HCT116 (cell line): Measurements from ENCODE around the gene EIF4E. TPM values are rescaled to one million over a fixed set of nuclear protein-coding genes. Genes with fewer than 3 reads are reported as not detected.

Experiments used
- ATAC-seq: fragments of 200-7000 bp; cut with Tn5 transposase; 2 replicates; pipeline ENCODE4 v1.9.1; 2020; ENCODE audit warnings: mild to moderate bottlenecking, moderate library complexity
- BruUV-seq: library from RNA; stranded (reverse); fragments of 400-500 nt; replicated peaks from 2 replicates; lab custom pipeline; 2021; lab: Mats Ljungman, UMichigan
- CTCF ChIA-PET: fragments of 300-600 bp; sonication (Branson Sonifier 250); formaldehyde crosslinking; loops from one replicate; lab custom pipeline; 2021; ENCODE audit warnings: antibody characterized with exemption; lab: Charles Lee
- POLR2A ChIA-PET: fragments of 300-600, 350-600 bp; sonication (Branson Sonifier 250); formaldehyde crosslinking; loops from one replicate; lab custom pipeline; 2021; ENCODE audit warnings: antibody characterized with exemption; lab: Charles Lee
- RAD21 ChIA-PET, 2 experiments: fragments of 300-600 bp; sonication (Branson Sonifier 250); formaldehyde crosslinking; loops; one replicate each; lab custom pipeline; 2023; ENCODE audit warnings: low total read pairs in 2 of 2; ENCODE audit not compliant: uncharacterized antibody in 2 of 2, unreplicated experiment in 2 of 2, low non-redundant PET in 1 of 2; lab: Charles Lee
- DNase-seq: peaks from one replicate; pipeline ENCODE4 v3.0.0-alpha.2; 2010; ENCODE audit warnings: low read depth, low spot score
- H2AFZ ChIP-seq: fragments of 200-600 bp; shearing (Covaris generic), sonication (generic); 2 replicates; pipeline ENCODE4 v1.6.1; 2017; ENCODE audit warnings: low read depth, mixed run types, mixed read lengths, antibody characterized with exemption, low read length; ENCODE audit not compliant: poor library complexity, severe bottlenecking
- H3K27ac ChIP-seq: 2 replicates; pipeline ENCODE4 v1.5.1; 2012; ENCODE audit warnings: low read depth, low read length
- H3K27me3 ChIP-seq: fragments of 200-600 bp; sonication (generic); 2 replicates; pipeline ENCODE4 v1.6.1; 2016; ENCODE audit warnings: mixed run types, low read length, mixed read lengths; ENCODE audit not compliant: insufficient read depth
- H3K36me3 ChIP-seq, 2 experiments: fragments of 200-500 bp in 1 of 2; fragments of 200-600 bp in 1 of 2; sonication (Bioruptor generic) in 1 of 2; sonication (generic) in 1 of 2; 2 replicates each; pipeline versions ENCODE4 v1.5.1 to v1.6.1; 2014 to 2016; ENCODE audit warnings: low read length in 2 of 2, inconsistent platforms in 1 of 2, mixed read lengths in 1 of 2, mixed run types in 1 of 2; ENCODE audit not compliant: insufficient read depth in 2 of 2, control insufficient read depth in 1 of 2
- H3K4me1 ChIP-seq, 2 experiments: fragments of 200-600 bp in 1 of 2; sonication (generic) in 1 of 2; 2 replicates each; pipeline versions ENCODE4 v1.5.1 to v1.6.1; 2012 to 2017; ENCODE audit warnings: low read length in 2 of 2, inconsistent platforms in 1 of 2, mild to moderate bottlenecking in 1 of 2, mixed read lengths in 1 of 2, mixed run types in 1 of 2, moderate library complexity in 1 of 2; ENCODE audit not compliant: insufficient read depth in 2 of 2, control insufficient read depth in 1 of 2
- H3K4me2 ChIP-seq: fragments of 200-600 bp; sonication (generic); 2 replicates; pipeline ENCODE4 v1.6.1; 2017; ENCODE audit warnings: mixed run types, low read length, mixed read lengths
- H3K4me3 ChIP-seq, 2 experiments: fragments of 200-600 bp in 1 of 2; sonication (generic) in 1 of 2; replicated peaks in 1 of 2; 2 replicates each; pipeline ENCODE4 v1.5.1; 2011 to 2016; ENCODE audit warnings: low read length in 2 of 2, control low read depth in 1 of 2, low read depth in 1 of 2, mild to moderate bottlenecking in 1 of 2, mixed read lengths in 1 of 2, mixed run types in 1 of 2
- H3K79me2 ChIP-seq: fragments of 200-600 bp; sonication (generic); 2 replicates; pipeline ENCODE4 v1.6.1; 2017; ENCODE audit warnings: mild to moderate bottlenecking, mixed run types, low read length, moderate library complexity, mixed read lengths; ENCODE audit not compliant: insufficient read depth
- H3K9ac ChIP-seq: fragments of 200-600 bp; sonication (generic); 2 replicates; pipeline ENCODE4 v1.6.1; 2016; ENCODE audit warnings: low read length, mixed read lengths
- H3K9me2 ChIP-seq: fragments of 200-600 bp; sonication (generic), shearing (Covaris generic); 2 replicates; pipeline ENCODE4 v1.6.1; 2017; ENCODE audit warnings: mixed run types, mild to moderate bottlenecking, moderate library complexity; ENCODE audit not compliant: insufficient read depth
- H3K9me3 ChIP-seq, 2 experiments: fragments of 200-500 bp in 1 of 2; fragments of 200-600 bp in 1 of 2; sonication (Bioruptor generic) in 1 of 2; sonication (generic) in 1 of 2; 2 replicates each; pipeline ENCODE4 v1.6.1; 2014 to 2017; ENCODE audit warnings: low read length in 2 of 2, mixed read lengths in 2 of 2, inconsistent platforms in 1 of 2, low read depth in 1 of 2, mild to moderate bottlenecking in 1 of 2, mixed run types in 1 of 2, moderate library complexity in 1 of 2; ENCODE audit not compliant: control insufficient read depth in 1 of 2, insufficient read depth in 1 of 2
- H4K20me1 ChIP-seq: fragments of 200-600 bp; sonication (generic), shearing (Covaris generic); 2 replicates; pipeline ENCODE4 v1.6.1; 2017; ENCODE audit warnings: mixed run types, mild to moderate bottlenecking, moderate library complexity; ENCODE audit not compliant: insufficient read depth
- ELF1 ChIP-seq: IDR thresholded peaks from 2 replicates; pipeline ENCODE4 v1.6.1; 2012; ENCODE audit warnings: low read depth, borderline replicate concordance
- FOSL1 ChIP-seq: IDR thresholded peaks from 2 replicates; pipeline ENCODE4 v1.6.1; 2012; ENCODE audit warnings: low read depth
- SIN3A ChIP-seq: IDR thresholded peaks from 2 replicates; pipeline ENCODE4 v1.6.1; 2012; ENCODE audit warnings: low read depth
- SP1 ChIP-seq: IDR thresholded peaks from 2 replicates; pipeline ENCODE4 v1.6.1; 2012; ENCODE audit warnings: low read depth
- TCF7L2 ChIP-seq: IDR thresholded peaks from 2 replicates; pipeline ENCODE4 v1.7.0; 2011; ENCODE audit warnings: borderline replicate concordance, inconsistent platforms; ENCODE audit not compliant: insufficient read depth, insufficient read length; ENCODE audit errors: extremely low read depth
- intact Hi-C: fragments of 100-400 bp; cut with micrococcal nuclease; formaldehyde crosslinking; loops from 2 replicates; pipeline ENCODE4 v1.10.0; 2022
- total RNA-seq: library from RNA; stranded (reverse); gene quantifications from one replicate; pipeline ENCODE4 v1.2.1, GENCODE V29; 2021; ENCODE audit not compliant: unreplicated experiment

EIF4E gene
- total RNA-seq, 1 experiment from 2014 or later = 148 TPM

GRCh38 chr4:98951710-98952109 lies 22.8 kb upstream of the EIF4E start:
- intact Hi-C loops = no loop called here
- no peaks in the 10 kb centered on the region for H3K9me3 ChIP-seq
- H3K36me3 ChIP-seq = no peaks in the 10 kb centered on the region
- peaks cover 0 to 5% of the 10 kb centered on the region in 2 experiments; a peak in 2 of 4 replicates for H3K4me1 ChIP-seq
- H3K79me2 ChIP-seq = no peaks in the 10 kb centered on the region
- H3K9me2 ChIP-seq = no peaks in the 10 kb centered on the region
- ChIA-PET POLR2A (no interaction called here), CTCF (interaction anchor here (0.6 kb wide), 1 partner anchor 426 kb away, joined by 5 read pairs; no protein-coding TSS in a partner anchor), RAD21 (no interaction called here)
- DNase-seq (no peak), ATAC-seq (no peak)
- H3K9ac ChIP-seq = no peak overlapping the region
- no TSS peak for BruUV-seq
- H2AFZ ChIP-seq = no peak overlapping the region
- H3K27me3 ChIP-seq = no peaks in the 10 kb centered on the region
- no peak overlapping the region for H3K4me2 ChIP-seq
- no peak overlapping the region for H3K27ac ChIP-seq
- H3K4me3 ChIP-seq = no peak overlapping the region
- no peaks in the 10 kb centered on the region for H4K20me1 ChIP-seq
- no peak for TF ChIP-seq TCF7L2

GRCh38 chr4:98950925-98951324 lies 22.0 kb upstream of the EIF4E start:
- BruUV-seq = no TSS peak
- CTCF ChIA-PET = interaction anchor here (0.6 to 1.1 kb wide), 2 partner anchors 13 to 427 kb away, joined by 4 to 5 read pairs; no protein-coding TSS in a partner anchor
- POLR2A ChIA-PET = no interaction called here
- no peak for ATAC-seq
- Histone ChIP-seq H3K79me2 (no peaks in the 10 kb centered on the region), H3K4me1 (peaks cover 0 to 8% of the 10 kb centered on the region in 2 experiments; a peak in 2 of 4 replicates), H3K4me2 (no peak overlapping the region), H4K20me1 (no peaks in the 10 kb centered on the region), H3K27me3 (no peaks in the 10 kb centered on the region), H3K36me3 (no peaks in the 10 kb centered on the region), H3K4me3 (no peak overlapping the region), H3K27ac (no peak overlapping the region), H3K9me2 (no peaks in the 10 kb centered on the region), H3K9me3 (no peaks in the 10 kb centered on the region), H3K9ac (no peak overlapping the region), H2AFZ (no peak overlapping the region)
- TF ChIP-seq ELF1 (no peak), FOSL1 (peak; percentile 29; the same call in 1 of the 2 replicates), SP1 (0 out of 2 replicates have a peak, but pooled peaks have one; percentile 18), SIN3A (no peak)
- DNase-seq = no peak
- RAD21 ChIA-PET = no interaction called here
- intact Hi-C loops = no loop called here
